IMR-90 (cell line): Measurements from ENCODE around the gene DICER1. TPM values are rescaled to one million over a fixed set of nuclear protein-coding genes. Genes with fewer than 3 reads are reported as not detected.

Source experiments
- ATAC-seq: fragments of 200-7000 bp; cut with Tn5 transposase; 2 replicates; pipeline ENCODE4 v1.9.1; 2020; ENCODE audit warnings: low read depth, mild to moderate bottlenecking, moderate library complexity
- BruUV-seq: library from RNA; stranded (reverse); fragments of 400-500 nt; replicated peaks from 2 replicates; lab custom pipeline; 2021; lab: Mats Ljungman, UMichigan
- CTCF ChIA-PET: fragments of 300-600 bp; formaldehyde crosslinking; extraction: SDS; loops from one replicate; lab custom pipeline; 2021; ENCODE audit warnings: antibody characterized with exemption; lab: Yijun Ruan, JAX
- POLR2A ChIA-PET: fragments of 300-600 bp; sonication (Branson Sonifier 250); formaldehyde crosslinking; loops from one replicate; lab custom pipeline; 2022; ENCODE audit warnings: antibody characterized with exemption; ENCODE audit not compliant: unreplicated experiment; lab: Charles Lee
- DNase-seq: peaks from one replicate; pipeline ENCODE4 v3.0.0; 2013
- H2AFZ ChIP-seq: replicated peaks from 2 replicates; pipeline ENCODE3; 2013; ENCODE audit warnings: low read length, mild to moderate bottlenecking; ENCODE audit not compliant: poor library complexity
- H2AK5ac ChIP-seq: 2 replicates; pipeline ENCODE4 v1.6.1; 2013; ENCODE audit warnings: low read depth, low read length, inconsistent platforms
- H2AK9ac ChIP-seq: replicated peaks from 2 replicates; pipeline ENCODE3; 2013; ENCODE audit warnings: mild to moderate bottlenecking, low read depth, low read length, moderate library complexity; ENCODE audit not compliant: poor library complexity
- H2BK120ac ChIP-seq: 2 replicates; pipeline ENCODE4 v1.6.1; 2013; ENCODE audit warnings: low read depth, low read length, inconsistent platforms
- H2BK15ac ChIP-seq: 3 replicates; pipeline ENCODE4 v1.6.1; 2013; ENCODE audit warnings: low read depth, low read length, inconsistent platforms
- H2BK20ac ChIP-seq: 2 replicates; pipeline ENCODE4 v1.6.1; 2013; ENCODE audit warnings: low read depth, mild to moderate bottlenecking, inconsistent platforms, low read length, moderate library complexity
- H2BK5ac ChIP-seq: 2 replicates; pipeline ENCODE4 v1.6.1; 2013; ENCODE audit warnings: mild to moderate bottlenecking, low read depth, low read length, inconsistent platforms; ENCODE audit not compliant: poor library complexity, severe bottlenecking
- H3K14ac ChIP-seq: replicated peaks from 2 replicates; pipeline ENCODE4 v1.6.1; 2013; ENCODE audit warnings: low read depth, low read length, inconsistent platforms
- H3K18ac ChIP-seq: 2 replicates; pipeline ENCODE4 v1.6.1; 2013; ENCODE audit warnings: low read depth, low read length, control low read depth
- H3K23ac ChIP-seq: 2 replicates; pipeline ENCODE4 v1.6.1; 2013; ENCODE audit warnings: low read depth, low read length, inconsistent platforms
- H3K27ac ChIP-seq: 2 replicates; pipeline ENCODE4 v1.5.1; 2013; ENCODE audit warnings: mild to moderate bottlenecking, control low read depth, low read length; ENCODE audit not compliant: insufficient read depth
- H3K27me3 ChIP-seq: 2 replicates; pipeline ENCODE4 v1.6.1; 2013; ENCODE audit warnings: low read length; ENCODE audit not compliant: control insufficient read depth, insufficient read depth
- H3K36me3 ChIP-seq: 2 replicates; pipeline ENCODE4 v1.6.1; 2013; ENCODE audit warnings: low read length, mixed read lengths; ENCODE audit not compliant: control insufficient read depth, insufficient read depth
- H3K4ac ChIP-seq: 2 replicates; pipeline ENCODE4 v1.6.1; 2013; ENCODE audit warnings: low read depth, low read length, inconsistent platforms
- H3K4me1 ChIP-seq: 2 replicates; pipeline ENCODE4 v1.6.1; 2013; ENCODE audit warnings: low read length, mixed read lengths; ENCODE audit not compliant: control insufficient read depth, insufficient read depth
- H3K4me2 ChIP-seq: 2 replicates; pipeline ENCODE4 v1.6.1; 2013; ENCODE audit warnings: low read depth, mild to moderate bottlenecking, control low read depth, low read length, moderate library complexity
- H3K4me3 ChIP-seq: 2 replicates; pipeline ENCODE4 v1.5.1; 2013; ENCODE audit warnings: low read depth, mild to moderate bottlenecking, control low read depth, low read length, moderate library complexity; ENCODE audit not compliant: insufficient read depth
- H3K56ac ChIP-seq: 2 replicates; pipeline ENCODE4 v1.6.1; 2013; ENCODE audit warnings: low read length, inconsistent platforms; ENCODE audit not compliant: insufficient read depth; ENCODE audit errors: extremely low read depth
- H3K79me1 ChIP-seq, 2 experiments: 2 replicates each; pipeline ENCODE4 v1.6.1; 2013; ENCODE audit warnings: low read length in 2 of 2, inconsistent platforms in 1 of 2, low read depth in 1 of 2
- H3K9ac ChIP-seq: 2 replicates; pipeline ENCODE4 v1.6.1; 2013; ENCODE audit warnings: low read depth, low read length, control low read depth
- H3K9me1 ChIP-seq: 2 replicates; pipeline ENCODE4 v1.6.1; 2013; ENCODE audit warnings: low read length, inconsistent platforms; ENCODE audit not compliant: insufficient read depth
- H3K9me3 ChIP-seq: 2 replicates; pipeline ENCODE4 v1.6.1; 2013; ENCODE audit warnings: low read length; ENCODE audit not compliant: control insufficient read depth, insufficient read depth
- H4K20me1 ChIP-seq: 2 replicates; pipeline ENCODE4 v1.6.1; 2013; ENCODE audit warnings: low read length, inconsistent platforms; ENCODE audit not compliant: insufficient read depth
- H4K5ac ChIP-seq: 2 replicates; pipeline ENCODE4 v1.6.1; 2013; ENCODE audit warnings: mild to moderate bottlenecking, low read depth, low read length, control low read depth
- H4K8ac ChIP-seq, 2 experiments: 2 replicates each; pipeline ENCODE4 v1.6.1; 2013; ENCODE audit warnings: low read depth in 2 of 2, low read length in 2 of 2, control low read depth in 1 of 2, inconsistent platforms in 1 of 2
- H4K91ac ChIP-seq: 2 replicates; pipeline ENCODE4 v1.6.1; 2013; ENCODE audit warnings: low read depth, low read length, inconsistent platforms; ENCODE audit not compliant: insufficient read depth
- BHLHE40 ChIP-seq: fragments of 150-350 bp; IDR thresholded peaks from 2 replicates; pipeline ENCODE4 v1.6.1; 2016; ENCODE audit warnings: mild to moderate bottlenecking, low read depth, low read length
- CHD1 ChIP-seq: IDR thresholded peaks from 2 replicates; pipeline ENCODE4 v1.6.1; 2012; ENCODE audit warnings: low read depth, low read length, improper control_type of control experiment
- CTCF ChIP-seq: conservative IDR thresholded peaks from 2 replicates; pipeline ENCODE4 v1.5.1; 2012; ENCODE audit warnings: mild to moderate bottlenecking, low read depth, low read length, improper control_type of control experiment
- FOS ChIP-seq: fragments of 150-350 bp; IDR thresholded peaks from 2 replicates; pipeline ENCODE4 v1.6.1; 2016; ENCODE audit warnings: low read depth, low read length
- MAFK ChIP-seq: IDR thresholded peaks from 2 replicates; pipeline ENCODE4 v1.6.1; 2012; ENCODE audit warnings: low read depth, low read length, improper control_type of control experiment
- MAZ ChIP-seq: IDR thresholded peaks from 2 replicates; pipeline ENCODE4 v1.6.1; 2012; ENCODE audit warnings: low read depth, mild to moderate bottlenecking, low read length, improper control_type of control experiment, moderate library complexity, borderline replicate concordance
- MXI1 ChIP-seq: IDR thresholded peaks from 2 replicates; pipeline ENCODE4 v1.6.1; 2012; ENCODE audit warnings: low read depth, mild to moderate bottlenecking, low read length, moderate library complexity, borderline replicate concordance
- NFE2L2 ChIP-seq: fragments of 150-350 bp; IDR thresholded peaks from 2 replicates; pipeline ENCODE4 v1.6.1; 2016; ENCODE audit warnings: low read depth, mild to moderate bottlenecking, low read length
- POLR2A ChIP-seq: IDR thresholded peaks from 2 replicates; pipeline ENCODE4 v1.6.1; 2012; ENCODE audit warnings: mild to moderate bottlenecking, low read depth, low read length
- RAD21 ChIP-seq: IDR thresholded peaks from 2 replicates; pipeline ENCODE4 v1.6.1; 2012; ENCODE audit warnings: low read length, improper control_type of control experiment
- RCOR1 ChIP-seq: IDR thresholded peaks from 2 replicates; pipeline ENCODE4 v1.6.1; 2012; ENCODE audit warnings: mild to moderate bottlenecking, low read length, improper control_type of control experiment; ENCODE audit not compliant: insufficient replicate concordance
- RFX5 ChIP-seq: IDR thresholded peaks from 2 replicates; pipeline ENCODE4 v1.8.0; 2012; ENCODE audit warnings: low read depth, mild to moderate bottlenecking, low read length, moderate library complexity
- SMC3 ChIP-seq: fragments of 150-350 bp; IDR thresholded peaks from 2 replicates; pipeline ENCODE4 v1.6.1; 2016; ENCODE audit warnings: low read depth, mild to moderate bottlenecking, antibody characterized with exemption, low read length, moderate library complexity
- USF2 ChIP-seq: fragments of 150-350 bp; IDR thresholded peaks from 2 replicates; pipeline ENCODE4 v1.6.1; 2017; ENCODE audit warnings: mild to moderate bottlenecking, antibody characterized with exemption, low read length, low read depth
- WGBS, 2 experiments: methylation state at CpG; one replicate each; pipeline versions ENCODE4 v1.1.5 to v1.1.7; 2013; ENCODE audit warnings: missing lambda C conversion rate in 2 of 2; ENCODE audit not compliant: insufficient read length in 1 of 2; ENCODE audit errors: extremely low coverage in 2 of 2; 5-methylcytosine and 5-hydroxymethylcytosine counted together
- dilution Hi-C: fragments of 300-500 bp; cut with HindIII; formaldehyde crosslinking; loops from one replicate; pipeline ENCODE4 v1.14.3; 2018; ENCODE audit warnings: low sequenced_read_pairs; ENCODE audit not compliant: unreplicated experiment
- in situ Hi-C: fragments of 300-500 bp; cut with MboI; formaldehyde crosslinking; loops from 3 replicates; pipeline ENCODE4 v1.14.3; 2019; ENCODE audit warnings: low sequenced_read_pairs, inconsistent platforms, mixed read lengths
- intact Hi-C: fragments of 100-400 bp; cut with micrococcal nuclease; formaldehyde crosslinking; loops from 2 replicates; pipeline ENCODE4 v1.10.0; 2022
- polyA plus RNA-seq, 3 experiments: library from polyadenylated mRNA; depleted of rRNA; stranded (reverse); fragments of >200 nt; gene quantifications; 2 replicates each; pipeline ENCODE4 v1.2.3, GENCODE V29; 2012; ENCODE audit warnings: low replicate concordance in 1 of 3
- total RNA-seq: library from RNA; depleted of rRNA; stranded (reverse); fragments of >200 nt; gene quantifications from 2 replicates; pipeline ENCODE4 v1.2.3, GENCODE V29; 2012
- TF ChIP-seq, protein P1 (sequence below): fragments of 150-350 bp; IDR thresholded peaks from 2 replicates; pipeline ENCODE4 v1.6.1; 2016; ENCODE audit warnings: low read depth, mild to moderate bottlenecking, low read length, moderate library complexity, borderline replicate concordance

The DICER1 gene
- total and polyA plus RNA-seq, 2 of the 4 experiments (the other 2 are of a cell fraction): 9.7 to 49.5 TPM

- dilution Hi-C loops (no loop called here), intact Hi-C loops (no loop called here), in situ Hi-C loops (no loop called here)
- no TSS peak for BruUV-seq
- H2AK9ac ChIP-seq: no peak overlapping the region
- no peak for TF ChIP-seq FOS
- TF ChIP-seq MXI1: no peak
- TF ChIP-seq MAZ: no peak
- no peak for TF ChIP-seq BHLHE40
- TF ChIP-seq RCOR1: no peak
- TF ChIP-seq USF2: no peak
- no peak for TF ChIP-seq POLR2A
- TF ChIP-seq CHD1: no peak
- TF ChIP-seq CTCF: no peak
- TF ChIP-seq NFE2L2: no peak
- TF ChIP-seq SMC3: no peak
- TF ChIP-seq, protein P1, sequence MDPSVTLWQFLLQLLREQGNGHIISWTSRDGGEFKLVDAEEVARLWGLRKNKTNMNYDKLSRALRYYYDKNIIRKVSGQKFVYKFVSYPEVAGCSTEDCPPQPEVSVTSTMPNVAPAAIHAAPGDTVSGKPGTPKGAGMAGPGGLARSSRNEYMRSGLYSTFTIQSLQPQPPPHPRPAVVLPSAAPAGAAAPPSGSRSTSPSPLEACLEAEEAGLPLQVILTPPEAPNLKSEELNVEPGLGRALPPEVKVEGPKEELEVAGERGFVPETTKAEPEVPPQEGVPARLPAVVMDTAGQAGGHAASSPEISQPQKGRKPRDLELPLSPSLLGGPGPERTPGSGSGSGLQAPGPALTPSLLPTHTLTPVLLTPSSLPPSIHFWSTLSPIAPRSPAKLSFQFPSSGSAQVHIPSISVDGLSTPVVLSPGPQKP: no peak
- no peak for TF ChIP-seq MAFK
- no peak for TF ChIP-seq RFX5
- no peak for TF ChIP-seq RAD21
- no peak overlapping the region for H4K8ac ChIP-seq
- H3K79me1 ChIP-seq: no peaks in the 10 kb centered on the region
- DNase-seq (no peak), ATAC-seq (no peak)
- peaks cover 15% of the 10 kb centered on the region; the same call in 1 of the 2 replicates for H3K27me3 ChIP-seq
- WGBS, 2 experiments: no CpG with 5 or more reads among the region's 5 CpGs
- no peak overlapping the region for H3K4me3 ChIP-seq
- H3K9ac ChIP-seq: no peak overlapping the region
- POLR2A ChIA-PET: no interaction called here
- H2BK5ac ChIP-seq: no peak overlapping the region
- H3K23ac ChIP-seq: no peak overlapping the region
- no peak overlapping the region for H4K5ac ChIP-seq
- H3K36me3 ChIP-seq: no peaks in the 10 kb centered on the region
- no peak overlapping the region for H2BK15ac ChIP-seq
- H3K4ac ChIP-seq: no peak overlapping the region
- no peaks in the 10 kb centered on the region; the same call in 1 of the 2 replicates for H3K9me3 ChIP-seq
- H3K9me1 ChIP-seq: no peaks in the 10 kb centered on the region
- H4K20me1 ChIP-seq: no peaks in the 10 kb centered on the region
- peaks cover 8% of the 10 kb centered on the region; the same call in 1 of the 2 replicates for H3K4me1 ChIP-seq
- no peak overlapping the region for H3K27ac ChIP-seq
- H3K18ac ChIP-seq: no peak overlapping the region
- no peak overlapping the region for H3K14ac ChIP-seq
- no peak overlapping the region for H3K56ac ChIP-seq
- no peak overlapping the region for H2AFZ ChIP-seq
- no peak overlapping the region for H4K91ac ChIP-seq
- no peak overlapping the region for H3K4me2 ChIP-seq
- CTCF ChIA-PET: no interaction called here
- no peak overlapping the region for H2BK120ac ChIP-seq
- H2AK5ac ChIP-seq: no peak overlapping the region
- H2BK20ac ChIP-seq: no peak overlapping the region
Measured at GRCh38 chr14:95062946-95063345, 94.4 kb downstream of the DICER1 start.
